ENCODE data around the gene LRP1B.

LRP1B gene

DNA sequence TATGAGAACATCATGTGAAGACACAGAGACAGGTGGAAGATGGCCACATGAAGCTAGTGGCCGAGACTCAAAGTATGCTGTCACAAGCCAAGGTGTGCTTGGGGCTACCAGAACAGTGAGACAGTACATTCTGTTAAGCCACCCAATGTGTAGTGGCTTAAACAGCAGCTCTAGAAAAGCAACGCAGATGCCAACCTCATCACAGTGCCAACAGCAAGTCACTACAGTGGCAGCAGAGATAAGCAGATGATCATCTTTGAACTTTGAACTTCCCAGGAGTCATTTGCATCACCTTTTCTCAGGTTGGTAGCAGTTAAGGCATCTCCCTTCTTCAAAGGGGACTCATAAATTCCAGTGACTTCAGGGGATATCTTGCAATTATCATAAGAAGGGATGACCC, 394.4 kb downstream of the LRP1B start:
- DNase-seq: no peak

DNA sequence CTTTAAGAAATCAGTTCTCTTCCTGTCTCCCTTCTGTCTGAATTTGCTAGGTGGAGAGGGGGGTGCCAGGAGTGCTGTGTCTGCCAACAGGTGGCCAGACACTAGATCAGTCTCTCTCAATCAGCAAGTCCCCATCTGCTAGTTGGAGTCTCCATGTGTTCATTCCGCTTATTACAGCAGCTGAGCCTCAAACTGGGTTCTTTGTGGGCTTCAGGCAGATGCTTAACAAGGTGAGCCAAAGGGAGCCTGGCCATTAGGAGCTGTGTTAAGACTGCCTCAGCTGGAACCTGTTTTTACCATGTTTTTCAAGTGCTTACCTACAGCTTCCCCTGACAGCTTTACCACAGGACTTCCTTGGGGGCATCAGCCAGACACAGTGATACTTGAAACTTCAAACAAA, 401.9 kb downstream of the LRP1B start:
- no peak for DNase-seq

DNA sequence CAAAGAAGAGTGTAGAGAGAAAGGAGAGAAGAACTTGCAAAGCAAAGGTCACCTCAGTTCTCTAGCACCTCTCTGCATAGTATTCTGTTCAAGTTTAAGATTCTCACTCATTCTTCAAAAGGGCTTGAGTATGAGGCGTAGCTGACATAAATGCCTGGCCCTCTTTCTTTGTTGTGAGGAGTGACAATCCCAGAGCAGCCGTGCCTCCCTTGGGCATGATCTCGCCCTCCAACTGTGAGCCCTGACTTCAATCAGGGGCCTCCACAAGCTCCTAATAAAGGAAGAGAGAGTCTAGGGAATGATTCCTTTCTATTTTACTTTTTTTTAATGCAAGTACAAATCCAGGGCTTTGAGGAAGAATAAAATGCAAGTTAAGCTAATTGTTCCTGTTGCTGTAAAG, 402.7 kb downstream of the LRP1B start:
- no peak for DNase-seq

DNA sequence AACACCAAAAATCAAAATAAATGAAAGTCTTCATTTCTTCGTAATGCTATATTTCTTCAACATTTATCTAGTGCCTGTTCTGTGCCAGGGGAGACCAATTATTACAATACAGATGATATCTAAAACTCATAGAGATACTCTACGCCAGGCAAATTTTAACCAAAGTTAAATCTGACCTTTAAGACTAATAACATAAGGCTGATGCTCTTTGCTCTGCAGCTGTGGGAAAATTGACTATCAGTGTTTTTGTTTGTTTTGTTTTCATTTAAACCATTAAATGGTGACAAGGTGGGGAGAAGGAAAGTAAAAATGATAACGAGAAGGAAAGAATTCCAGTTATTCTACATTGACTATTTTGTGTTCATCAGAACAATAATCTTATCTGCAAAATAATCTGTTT, 406.4 kb downstream of the LRP1B start:
- DNase-seq: no peak

DNA sequence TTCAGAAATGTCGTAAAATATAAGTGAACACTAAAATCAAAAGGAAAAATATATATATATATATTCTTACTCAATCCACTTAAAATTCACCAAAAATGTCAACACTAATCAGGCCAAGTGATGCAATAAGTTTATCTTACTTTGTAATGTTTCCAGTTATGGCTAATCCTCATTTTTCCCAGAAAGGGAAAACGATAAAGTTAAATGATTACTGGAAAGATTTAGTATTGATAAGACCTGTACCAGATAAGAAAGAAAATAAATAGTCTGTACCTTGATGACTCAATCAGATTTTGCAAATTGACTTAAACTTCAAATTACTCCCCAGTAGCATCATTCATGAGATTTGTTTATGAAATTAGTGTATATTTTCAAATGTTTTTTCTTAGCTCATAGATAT, 407.0 kb downstream of the LRP1B start:
- DNase-seq: no peak

DNA sequence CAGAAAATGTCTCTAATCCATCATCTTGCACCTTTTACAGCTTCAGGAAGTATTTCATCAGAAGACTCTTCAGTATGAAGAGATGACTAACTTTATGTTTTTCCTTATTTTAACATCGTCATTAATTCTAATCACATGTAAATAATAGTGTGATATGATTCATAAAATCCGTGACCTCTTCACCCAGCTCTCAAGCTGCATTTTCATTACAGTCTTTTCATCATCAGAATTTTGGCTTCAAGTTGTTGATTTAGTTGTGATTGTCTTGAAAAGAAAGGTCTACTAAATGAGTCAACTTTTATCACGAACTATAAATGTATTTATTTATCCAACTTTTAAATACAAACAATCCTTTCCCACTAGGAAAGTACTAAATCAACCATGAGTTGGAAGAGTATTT, 410.3 kb downstream of the LRP1B start:
- DNase-seq: no peak

DNA sequence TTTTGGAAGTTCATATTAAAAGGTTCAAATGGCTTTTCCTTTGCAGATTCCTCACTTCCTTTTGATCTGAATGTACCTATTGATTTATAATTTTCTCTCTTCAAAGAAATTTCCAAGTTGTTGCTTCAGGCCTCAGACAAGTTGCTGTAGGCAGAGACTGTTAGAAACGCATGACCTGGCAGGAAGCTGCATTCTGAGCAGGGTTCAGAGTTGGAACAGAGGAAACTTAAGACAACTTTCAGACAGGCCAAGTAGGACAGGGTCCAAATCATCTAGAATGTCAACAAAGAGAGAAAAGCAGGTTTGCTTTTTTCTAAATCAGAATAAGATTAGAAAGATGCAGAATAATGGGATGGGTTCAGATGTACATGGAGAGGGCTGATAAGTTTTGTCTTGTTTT, 416.3 kb downstream of the LRP1B start:
- no peak for DNase-seq

DNA sequence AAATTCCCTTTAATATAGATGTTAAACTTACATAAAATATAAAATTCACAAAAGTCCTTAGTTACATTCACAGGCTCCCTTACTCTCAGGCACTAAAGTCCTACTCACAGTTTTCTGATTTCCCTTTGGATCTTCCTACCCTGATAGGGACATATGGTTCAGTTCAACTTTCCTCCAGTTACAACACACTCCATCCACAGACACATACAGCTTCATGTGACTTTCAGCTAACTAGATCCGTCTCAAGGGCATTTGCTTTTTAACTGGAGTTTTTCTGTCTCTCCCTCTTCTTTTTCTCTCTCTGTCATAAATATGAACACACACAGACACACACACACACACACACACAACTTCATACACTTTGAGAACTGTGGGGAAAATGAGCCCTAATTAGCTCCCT, 419.2 kb downstream of the LRP1B start:
- DNase-seq: no peak

DNA sequence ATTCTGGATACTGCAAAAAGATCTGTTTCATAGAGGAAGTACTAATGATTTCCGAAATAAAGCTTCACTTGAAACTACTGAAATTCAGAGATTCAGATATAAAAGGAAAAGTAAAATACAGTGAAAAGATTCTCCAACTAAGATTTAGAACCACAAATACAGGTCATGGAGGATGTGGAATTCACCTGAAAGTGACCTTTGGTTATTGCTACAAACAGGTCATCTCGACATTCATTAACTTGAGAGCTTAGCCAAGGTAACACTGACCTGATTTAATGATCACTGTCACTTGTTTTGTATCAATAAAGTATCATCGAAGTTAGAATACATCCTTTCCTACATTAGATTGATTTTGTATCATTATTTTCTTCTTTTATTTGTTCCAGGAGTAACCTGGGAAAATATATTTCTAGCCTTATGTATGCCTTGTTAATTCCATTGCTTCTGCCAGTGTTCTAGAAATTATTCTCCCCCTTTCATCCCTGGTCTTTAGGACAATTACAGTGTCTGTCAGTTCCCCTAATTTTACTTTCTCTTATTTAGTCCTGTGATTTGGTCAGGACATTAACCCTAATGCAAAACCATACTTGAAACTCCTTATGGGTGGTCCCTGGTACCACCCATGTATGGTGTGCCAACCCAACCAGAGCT, 420.1 kb downstream of the LRP1B start:
- no peak for DNase-seq

DNA sequence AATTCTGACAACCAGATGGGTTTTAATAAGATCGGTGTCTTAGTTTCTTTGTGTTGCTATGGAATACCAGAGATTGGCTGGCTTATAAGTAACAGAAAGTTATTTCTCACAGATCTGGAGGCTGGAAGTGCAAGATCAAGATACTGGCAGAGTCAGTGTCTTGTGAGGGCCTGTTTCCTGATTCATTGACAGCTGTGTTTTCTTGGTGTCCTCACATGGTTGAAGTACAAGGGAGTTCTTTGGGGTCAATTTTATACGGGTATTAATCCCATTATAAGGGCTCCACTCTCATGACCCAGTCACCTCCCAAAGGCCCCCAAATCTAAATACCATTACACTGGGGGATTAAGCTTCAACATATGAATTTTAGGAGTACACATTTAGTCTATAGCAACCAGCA, 421.1 kb downstream of the LRP1B start:
- no peak for DNase-seq

DNA sequence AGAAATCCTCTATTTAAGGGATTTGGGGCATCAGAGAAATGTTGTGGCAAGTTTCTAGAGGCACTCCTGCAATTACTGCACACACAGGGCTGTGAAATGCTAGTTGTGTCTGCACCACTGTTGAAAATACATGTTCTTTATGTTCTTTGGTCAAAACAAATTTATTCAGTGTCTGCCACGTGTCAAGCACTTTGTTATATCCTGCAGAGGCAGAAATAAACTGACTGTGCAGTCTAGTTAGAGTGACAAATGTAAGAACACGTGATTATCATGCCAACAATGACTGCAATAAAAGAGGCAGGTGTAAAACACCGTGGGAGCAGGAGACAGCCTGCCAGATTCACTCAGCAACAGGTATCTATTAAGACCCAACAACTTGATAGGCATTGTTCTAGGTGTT, 423.3 kb downstream of the LRP1B start:
- no peak for DNase-seq

DNA sequence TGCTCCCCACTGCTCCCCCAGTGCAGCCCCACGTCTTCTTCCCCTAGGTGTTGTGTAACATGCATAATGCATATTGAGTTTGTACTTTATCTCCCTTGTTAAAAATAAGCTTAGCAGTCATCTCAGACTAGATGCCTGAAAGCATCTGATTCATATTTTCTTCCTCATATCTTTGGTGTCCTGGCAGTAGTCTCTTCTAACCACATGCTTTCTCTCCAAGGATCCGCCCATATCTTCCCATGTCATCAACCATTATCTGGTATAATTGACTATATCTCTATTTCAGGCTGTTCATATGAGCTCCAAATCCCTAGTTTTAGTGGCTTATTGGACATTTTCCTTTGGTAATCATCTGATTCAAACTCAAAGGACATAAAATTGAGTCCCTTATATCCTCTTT, 426.3 kb downstream of the LRP1B start:
- no peak for DNase-seq

DNA sequence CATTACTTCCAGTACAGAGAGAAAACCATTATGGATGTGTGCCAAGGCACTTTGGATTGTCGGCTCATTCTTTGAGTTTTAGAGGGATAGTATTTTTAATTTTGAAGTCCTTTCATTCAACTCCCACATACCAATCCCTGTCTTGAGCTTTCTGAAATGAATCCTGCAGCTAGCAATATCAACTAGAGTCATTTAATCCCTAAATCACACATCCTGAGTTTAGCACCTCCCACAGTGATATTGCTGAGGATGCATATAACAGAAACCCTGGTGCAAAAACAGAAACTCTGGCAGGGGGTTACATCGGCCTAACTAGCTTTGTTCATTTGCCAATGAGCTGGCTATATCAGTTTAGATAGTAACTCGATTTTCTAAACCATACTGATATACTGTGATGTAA, 427.3 kb downstream of the LRP1B start:
- DNase-seq: no peak

DNA sequence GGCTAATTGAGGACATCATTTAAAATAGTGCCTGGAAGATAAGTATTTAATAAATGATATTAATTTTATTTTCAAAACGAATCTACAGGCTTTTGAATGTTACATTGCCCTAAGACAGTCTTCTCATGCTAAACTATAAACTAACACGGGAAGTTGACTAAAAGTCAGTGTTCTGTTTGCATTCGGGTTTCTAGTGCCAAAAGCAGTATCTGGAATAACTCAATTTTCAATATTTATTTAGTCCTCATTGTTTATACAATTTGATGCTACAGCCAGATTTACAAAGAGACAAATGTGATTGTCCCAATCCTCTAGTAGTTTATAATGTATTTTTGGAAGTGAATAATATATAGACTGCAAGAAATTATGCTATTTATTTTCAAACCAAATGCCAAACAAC, 429.2 kb downstream of the LRP1B start:
- no peak for DNase-seq

DNA sequence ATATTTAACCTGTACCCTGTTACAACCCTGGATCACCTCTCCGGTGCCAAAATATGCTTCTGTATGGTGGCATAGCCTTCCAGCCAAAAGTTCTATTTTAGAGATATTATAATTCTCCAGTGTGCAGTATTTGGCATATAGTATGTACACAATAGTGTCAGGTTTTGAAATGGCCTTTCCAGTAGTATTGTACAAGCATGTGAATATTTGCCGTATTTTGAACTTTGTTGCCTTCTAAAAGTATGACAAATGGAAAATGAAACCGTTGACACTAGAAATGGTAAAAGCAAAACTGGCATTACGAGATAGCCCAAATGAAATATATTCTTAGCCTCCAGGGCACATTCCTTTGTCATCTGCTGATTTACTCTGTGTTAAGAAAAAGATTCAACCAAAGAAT, 431.2 kb downstream of the LRP1B start:
- no peak for DNase-seq

DNA sequence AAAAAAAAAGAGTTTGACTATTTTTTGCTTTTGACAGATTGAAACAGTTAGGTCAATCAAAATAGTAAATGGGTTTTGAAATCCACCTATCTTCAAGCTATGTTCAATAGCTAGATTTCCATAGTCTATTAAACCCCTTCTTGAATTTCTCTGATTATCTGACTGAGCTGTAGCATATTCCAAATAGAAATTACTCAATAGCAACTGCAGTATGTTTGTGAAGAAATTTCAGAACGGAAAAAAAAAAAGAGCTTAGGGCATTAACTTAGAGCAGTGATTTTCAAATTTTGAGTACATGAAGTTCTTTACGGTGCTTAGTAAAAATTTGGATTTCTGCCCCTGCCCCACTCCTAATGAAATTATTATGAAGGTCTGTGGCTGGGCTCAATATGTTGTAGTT, 432.3 kb downstream of the LRP1B start:
- DNase-seq: no peak

DNA sequence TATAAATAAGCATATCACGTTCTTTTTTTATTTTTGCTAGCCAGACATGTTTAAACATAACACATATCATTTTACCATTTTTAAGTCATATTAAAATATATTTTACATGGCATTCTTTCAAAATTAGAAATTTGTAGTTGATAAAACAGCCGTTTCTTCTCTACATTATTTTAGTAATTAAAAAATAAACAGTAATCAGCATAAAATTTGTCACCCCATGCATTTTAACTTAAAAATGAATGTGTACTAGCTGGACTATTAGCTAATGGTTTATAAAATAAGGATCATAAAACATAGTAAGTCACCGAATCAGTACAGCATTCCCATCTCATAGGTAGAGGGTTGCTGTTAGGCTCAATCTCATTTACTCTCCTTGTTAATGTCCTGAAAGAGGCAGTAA, 433.8 kb downstream of the LRP1B start:
- DNase-seq: no peak

DNA sequence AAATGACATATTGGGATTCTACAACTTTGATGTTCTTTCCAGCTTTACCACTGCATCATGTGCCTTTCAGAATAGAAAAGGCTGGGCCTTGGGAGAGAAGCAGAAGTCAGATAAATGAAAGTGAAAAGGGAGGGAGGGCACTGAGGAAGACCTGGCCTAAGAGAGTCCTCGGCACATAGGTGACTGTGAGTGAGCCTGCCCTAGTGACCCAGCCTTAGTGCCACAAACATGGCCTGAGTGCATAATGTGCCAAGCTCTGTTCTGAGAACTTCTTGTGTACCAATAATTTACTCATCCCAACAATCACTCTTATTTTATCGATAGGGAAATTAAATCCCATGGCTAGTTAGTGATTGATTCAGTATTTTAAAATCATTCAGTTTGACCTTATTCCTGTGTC, 436.6 kb downstream of the LRP1B start:
- DNase-seq: no peak

DNA sequence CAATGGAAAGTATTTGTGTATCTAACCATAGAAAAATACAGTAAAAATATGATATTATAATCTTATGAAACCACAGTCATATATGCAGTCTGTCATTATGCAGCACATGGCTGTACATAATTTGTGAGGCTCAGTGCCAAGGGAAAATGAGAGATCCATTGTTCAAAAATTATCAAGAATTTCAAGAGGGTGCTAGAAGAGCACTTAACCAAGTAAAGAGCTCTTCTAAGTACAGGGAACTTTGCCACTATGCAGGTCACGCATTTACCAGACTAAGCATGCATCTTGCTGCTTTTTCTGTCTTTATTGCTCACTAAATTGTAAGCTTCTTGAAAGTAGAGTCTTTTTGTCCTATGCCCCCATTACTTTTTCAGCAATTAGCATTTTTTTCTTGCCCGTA, 438.0 kb downstream of the LRP1B start:
- DNase-seq: no peak

DNA sequence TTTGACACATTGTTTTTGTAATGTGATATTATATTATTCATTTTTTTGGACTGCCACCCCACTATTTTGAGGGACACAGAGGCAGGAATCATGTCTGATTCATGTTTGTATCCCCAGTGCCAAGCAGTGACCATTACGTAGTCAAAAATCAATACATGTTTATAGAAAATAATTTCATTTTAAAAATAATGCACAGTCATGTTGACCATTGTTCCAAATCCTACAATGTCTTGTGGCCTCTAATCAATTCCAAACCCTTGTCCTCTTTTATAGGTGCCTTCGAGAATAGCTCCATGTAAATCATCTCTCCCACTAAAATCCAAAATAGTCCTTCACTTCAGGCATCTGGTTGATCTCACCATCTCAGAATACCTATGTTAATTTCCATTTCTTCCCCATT, 454.7 kb downstream of the LRP1B start:
- DNase-seq: no peak

DNA sequence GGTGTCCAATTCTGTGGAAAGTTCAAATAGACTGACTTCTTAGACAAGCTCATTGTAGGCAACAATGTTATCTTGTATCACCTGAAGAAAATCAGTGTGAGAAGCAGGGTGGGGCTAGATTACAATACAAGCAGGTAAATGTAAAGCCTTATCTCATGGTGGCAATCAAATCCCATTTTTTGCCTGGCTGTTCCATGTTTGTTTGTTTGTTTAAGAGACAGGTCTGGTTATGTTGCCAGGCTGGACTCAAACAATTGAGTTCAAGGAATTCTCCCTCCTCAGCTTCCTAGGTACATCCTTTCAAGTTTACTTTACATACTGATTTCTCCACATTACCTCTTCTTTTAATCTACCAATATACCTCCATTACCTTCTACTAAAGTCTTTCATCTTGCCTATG, 464.6 kb downstream of the LRP1B start:
- no peak for DNase-seq

DNA sequence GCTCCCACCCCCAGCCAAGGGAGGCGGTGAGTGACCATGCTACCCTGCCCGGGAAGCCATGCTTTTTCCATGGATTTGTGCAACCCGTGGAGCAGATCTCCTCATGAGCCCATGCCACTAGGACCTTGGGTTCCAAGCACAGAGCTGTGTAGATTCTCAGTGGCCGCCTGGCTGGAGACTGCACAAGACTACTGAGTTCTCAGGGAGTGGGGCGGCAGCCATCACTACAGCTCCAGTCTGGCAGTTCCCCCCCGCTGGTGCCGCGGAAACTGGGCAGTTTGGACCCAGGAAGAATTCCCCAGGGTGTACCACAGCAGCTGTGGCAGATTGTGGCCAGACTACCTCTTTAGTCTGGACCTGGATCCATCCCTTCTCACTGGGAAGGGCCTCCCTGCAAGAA, 470.6 kb downstream of the LRP1B start:
- no peak for DNase-seq

DNA sequence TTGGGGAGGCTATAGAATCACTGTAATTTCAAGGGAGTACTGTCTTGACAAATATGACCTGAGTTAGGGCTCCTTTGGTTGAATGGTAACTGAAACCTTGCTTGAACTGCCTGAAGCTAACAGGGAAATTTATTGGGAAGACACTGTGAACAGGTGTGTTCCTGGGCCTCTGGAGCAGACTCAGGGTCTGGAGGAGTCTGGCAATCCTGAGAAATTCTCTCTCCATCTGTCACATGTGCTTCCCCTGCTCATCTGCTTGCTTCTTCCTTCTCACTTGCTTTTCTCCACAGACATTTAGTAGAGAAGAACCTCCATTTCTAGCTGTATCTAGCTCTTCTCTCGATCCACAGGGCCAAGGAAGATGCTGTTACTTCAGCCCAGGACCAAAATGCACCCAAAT, 476.5 kb downstream of the LRP1B start:
- no peak for DNase-seq

DNA sequence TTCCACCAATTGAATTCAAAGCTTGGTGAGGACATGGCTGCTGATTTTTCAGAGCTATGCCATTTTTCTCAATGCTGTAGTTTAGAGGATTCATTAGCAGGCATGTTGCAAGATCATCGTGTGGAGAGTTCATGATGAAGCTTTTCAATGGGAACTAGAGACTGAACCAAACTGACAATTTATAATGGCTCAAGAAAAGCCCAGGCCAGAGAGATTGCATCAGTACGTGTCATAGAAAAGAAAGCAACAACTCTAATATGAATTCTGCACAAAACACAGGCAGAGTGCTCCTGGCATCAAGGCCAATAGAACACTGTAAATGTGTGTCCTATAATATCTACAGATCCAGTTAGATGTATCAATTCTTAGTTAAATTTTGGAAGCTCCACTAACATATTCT, 477.6 kb downstream of the LRP1B start:
- DNase-seq: no peak

DNA sequence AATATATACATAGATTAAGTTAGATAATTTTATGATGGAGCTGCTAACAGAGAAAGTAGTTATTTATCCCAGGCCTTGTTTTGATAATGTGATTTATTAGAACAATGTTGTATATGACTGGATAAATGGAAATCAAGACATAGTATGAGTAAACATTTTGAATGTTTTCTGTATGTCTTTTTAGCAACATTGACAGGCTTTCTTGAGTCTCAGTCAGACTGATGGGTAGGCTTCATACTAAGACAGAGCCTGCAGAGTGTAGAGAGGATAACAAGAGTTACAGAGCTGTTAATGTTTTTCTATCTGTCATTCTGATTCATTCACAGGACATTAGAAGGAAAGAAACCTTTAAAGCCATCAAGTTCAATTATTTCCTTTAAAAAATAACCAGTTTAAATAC, 478.5 kb downstream of the LRP1B start:
- no peak for DNase-seq

DNA sequence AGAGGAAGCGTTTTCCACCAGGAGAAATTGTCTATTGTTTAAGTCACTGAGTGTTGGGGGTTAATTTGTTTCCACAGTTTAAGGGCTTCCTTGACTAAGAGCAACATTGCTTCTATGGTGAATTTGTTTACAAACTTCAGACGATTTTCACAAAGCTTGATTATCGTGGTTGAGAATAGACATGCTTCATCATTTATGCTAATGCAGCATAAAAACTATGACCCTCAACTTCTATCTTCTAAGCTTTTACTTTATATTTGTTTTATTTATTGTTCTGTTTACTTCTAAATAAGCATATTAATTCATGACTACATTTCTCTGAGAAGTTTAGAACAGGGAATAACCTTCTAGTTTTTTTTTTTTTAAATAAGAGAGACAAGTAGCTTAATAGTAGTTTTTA, 483.5 kb downstream of the LRP1B start:
- DNase-seq: no peak

Measured in CD4-positive, alpha-beta T cell treated with Interleukin-6 for 4 hours (primary cell).